GM19240 (cell line): ENCODE data around the gene FPR2.
A peak's percentile ranks its signal among the peaks of the same experiment; 100 is the strongest.
"Not testable (repeated sequence)": the region's sequence is repeated elsewhere in the genome, so short reads cannot be mapped to it uniquely, and the experiment has no call there.

Source experiments
- DNase-seq: peaks from one replicate; pipeline ENCODE4 v3.0.0; 2011; ENCODE audit warnings: low spot score; ENCODE audit not compliant: insufficient read length

FPR2 gene

GRCh38 chr19:51739466-51740213 lies 21.3 kb upstream of the FPR2 start:
- DNase-seq = no peak

GRCh38 chr19:51740356-51740755 lies 20.6 kb upstream of the FPR2 start:
- no peak for DNase-seq

GRCh38 chr19:51742789-51743188 lies 18.2 kb upstream of the FPR2 start:
- DNase-seq = no peak

GRCh38 chr19:51743405-51743804 lies 17.6 kb upstream of the FPR2 start:
- no peak for DNase-seq

- DNase-seq = no peak
Observed at GRCh38 chr19:51746731-51747130, 14.2 kb upstream of the FPR2 start.

GRCh38 chr19:51749979-51750378 lies 11.0 kb upstream of the FPR2 start:
- DNase-seq = no peak

- no peak for DNase-seq
Observed at GRCh38 chr19:51750400-51751094, 10.4 kb upstream of the FPR2 start.

- DNase-seq = no peak
Observed at GRCh38 chr19:51751655-51752054, 9.3 kb upstream of the FPR2 start, which contains the start of gene FPR1. Gene FPR1 (minus strand): TSS chr19:51751878. CDS start chr19:51746994, 4,884 bp downstream.

- DNase-seq = no peak
Observed at GRCh38 chr19:51754109-51754508, 6.9 kb upstream of the FPR2 start.

- DNase-seq = no peak
Observed at GRCh38 chr19:51754770-51755169, 6.2 kb upstream of the FPR2 start.

GRCh38 chr19:51755571-51755970 lies 5.4 kb upstream of the FPR2 start:
- no peak for DNase-seq

- DNase-seq = no peak
Observed at GRCh38 chr19:51761696-51762095, 716 bp downstream of the FPR2 start.

- DNase-seq = no peak
Observed at GRCh38 chr19:51765086-51765485, 4.1 kb downstream of the FPR2 start.

- DNase-seq = no peak
Observed at GRCh38 chr19:51766461-51766860, 5.5 kb downstream of the FPR2 start.

GRCh38 chr19:51771376-51772130 lies 10.6 kb downstream of the FPR2 start:
- DNase-seq = no peak

- no peak for DNase-seq
Observed at GRCh38 chr19:51772977-51773376, 12.0 kb downstream of the FPR2 start.

- DNase-seq = not testable (repeated sequence)
Observed at GRCh38 chr19:51776561-51776960, 15.6 kb downstream of the FPR2 start.

- DNase-seq = peak; percentile 8
Observed at GRCh38 chr19:51777570-51778462, 16.8 kb downstream of the FPR2 start.

- DNase-seq = no peak
Observed at GRCh38 chr19:51779181-51779580, 18.2 kb downstream of the FPR2 start.

GRCh38 chr19:51779703-51780102 lies 18.7 kb downstream of the FPR2 start:
- DNase-seq = no peak

- DNase-seq = no peak
Observed at GRCh38 chr19:51780270-51780669, 19.3 kb downstream of the FPR2 start.
